ENCODE data around the gene ERF.

DNA sequence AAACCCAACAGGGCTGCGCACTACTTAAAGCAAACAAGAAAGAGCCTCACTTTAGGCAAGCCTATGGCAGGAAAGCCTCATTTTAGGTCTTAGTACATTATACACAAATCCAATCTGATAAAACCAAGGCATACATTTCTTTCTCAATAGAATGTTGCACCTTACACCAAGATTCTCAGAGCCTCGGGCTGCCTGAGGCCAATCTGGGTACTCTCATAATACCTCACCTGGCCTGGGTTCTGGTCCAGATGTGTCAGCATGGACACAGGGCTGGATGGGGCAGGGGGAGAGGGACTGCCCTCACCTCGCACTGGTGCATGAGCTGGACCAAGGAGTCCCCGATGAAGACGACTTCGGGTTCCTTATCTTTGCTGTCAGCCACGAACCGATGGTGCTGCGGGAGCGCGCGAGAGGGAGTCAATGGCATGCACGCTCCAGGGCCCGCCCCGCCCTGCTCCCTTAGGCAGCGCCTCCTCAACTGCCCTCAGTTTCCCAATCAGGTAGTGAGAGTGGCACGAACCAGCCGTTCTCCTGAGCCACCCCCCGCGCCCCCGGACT lies 46.8 kb upstream of the ERF start, which contains the start of gene PRR19:
- TF ChIP-seq PPARA (CRISPR knock-in tag; IDR thresholded peaks at IDR 0.05; ENCODE audit: borderline replicate concordance) (no peak), ZNF565 (CRISPR knock-in tag; conservative IDR thresholded peaks at IDR 0.05; ENCODE audit: low read depth) (no peak), TOX (CRISPR knock-in tag; IDR thresholded peaks at IDR 0.05; ENCODE audit: borderline replicate concordance) (no peak), ZNF8 (CRISPR knock-in tag; IDR thresholded peaks at IDR 0.05) (no peak)
- TF ChIP-seq, protein P1, sequence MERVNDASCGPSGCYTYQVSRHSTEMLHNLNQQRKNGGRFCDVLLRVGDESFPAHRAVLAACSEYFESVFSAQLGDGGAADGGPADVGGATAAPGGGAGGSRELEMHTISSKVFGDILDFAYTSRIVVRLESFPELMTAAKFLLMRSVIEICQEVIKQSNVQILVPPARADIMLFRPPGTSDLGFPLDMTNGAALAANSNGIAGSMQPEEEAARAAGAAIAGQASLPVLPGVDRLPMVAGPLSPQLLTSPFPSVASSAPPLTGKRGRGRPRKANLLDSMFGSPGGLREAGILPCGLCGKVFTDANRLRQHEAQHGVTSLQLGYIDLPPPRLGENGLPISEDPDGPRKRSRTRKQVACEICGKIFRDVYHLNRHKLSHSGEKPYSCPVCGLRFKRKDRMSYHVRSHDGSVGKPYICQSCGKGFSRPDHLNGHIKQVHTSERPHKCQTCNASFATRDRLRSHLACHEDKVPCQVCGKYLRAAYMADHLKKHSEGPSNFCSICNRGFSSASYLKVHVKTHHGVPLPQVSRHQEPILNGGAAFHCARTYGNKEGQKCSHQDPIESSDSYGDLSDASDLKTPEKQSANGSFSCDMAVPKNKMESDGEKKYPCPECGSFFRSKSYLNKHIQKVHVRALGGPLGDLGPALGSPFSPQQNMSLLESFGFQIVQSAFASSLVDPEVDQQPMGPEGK (CRISPR knock-in tag; IDR thresholded peaks at IDR 0.05; ENCODE audit: borderline replicate concordance): no peak

Data from SK-N-SH treated with all-trans-retinoic acid at 6 μM for 48 hours (cell line).